AG09319 (cell line): Measurements from ENCODE around the gene TMEM247.

ENCODE experiments used
- DNase-seq: peaks from one replicate; pipeline ENCODE4 v3.0.0-alpha.2; 2010; ENCODE audit warnings: low read depth; ENCODE audit errors: extremely low read depth
- CTCF ChIP-seq: IDR thresholded peaks from 2 replicates; pipeline ENCODE4 v1.5.1; 2011; ENCODE audit warnings: low read depth, mild to moderate bottlenecking, inconsistent platforms, low read length, moderate library complexity

TMEM247 gene

GRCh38 chr2:46497766-46498165, 18.4 kb downstream of the TMEM247 start:
- DNase-seq = no peak
- TF ChIP-seq CTCF = no peak

- DNase-seq = no peak
- no peak for TF ChIP-seq CTCF
Observed at GRCh38 chr2:46498681-46499080, 19.3 kb downstream of the TMEM247 start.

GRCh38 chr2:46499392-46499785, 20.0 kb downstream of the TMEM247 start:
- no peak for TF ChIP-seq CTCF
- no peak for DNase-seq

GRCh38 chr2:46500801-46501200, 21.4 kb downstream of the TMEM247 start:
- no peak for TF ChIP-seq CTCF

GRCh38 chr2:46502291-46502885, 23.0 kb downstream of the TMEM247 start:
- TF ChIP-seq CTCF = no peak
- DNase-seq = no peak

More at GRCh38 chr2:46500801-46501200, 21.4 kb downstream of the TMEM247 start:
- no peak for DNase-seq

GRCh38 chr2:46503686-46504085, 24.3 kb downstream of the TMEM247 start:
- TF ChIP-seq CTCF = no peak
- no peak for DNase-seq

GRCh38 chr2:46504221-46504620, 24.9 kb downstream of the TMEM247 start:
- no peak for TF ChIP-seq CTCF
- DNase-seq = no peak
